Measurements from ENCODE around the gene TM4SF4.
A peak's percentile ranks its signal among the peaks of the same experiment; 100 is the strongest.

The TM4SF4 gene

GRCh38 chr3:149487598-149488197 is 13.2 kb downstream of the TM4SF4 start:
- peak; percentile 12 for DNase-seq

GRCh38 chr3:149489060-149489690 is 14.7 kb downstream of the TM4SF4 start:
- no peak for DNase-seq

- no peak for DNase-seq
These were observed 15.9 kb downstream of the TM4SF4 start for GRCh38 chr3:149490260-149490971.

- no peak for DNase-seq
These were observed 19.0 kb downstream of the TM4SF4 start for GRCh38 chr3:149493315-149494021.

GRCh38 chr3:149494022-149494758 is 19.7 kb downstream of the TM4SF4 start:
- DNase-seq = peak; percentile 5

GRCh38 chr3:149494759-149495580 is 20.5 kb downstream of the TM4SF4 start:
- no peak for DNase-seq

- DNase-seq = no peak
These were observed 21.2 kb downstream of the TM4SF4 start for GRCh38 chr3:149495581-149496125.

- DNase-seq = no peak
These were observed 22.4 kb downstream of the TM4SF4 start for GRCh38 chr3:149496891-149497290.

GRCh38 chr3:149497966-149498670 is 23.6 kb downstream of the TM4SF4 start:
- DNase-seq = no peak

GRCh38 chr3:149501524-149501923 is 27.0 kb downstream of the TM4SF4 start:
- no peak for DNase-seq

- DNase-seq = no peak
These were observed 27.9 kb downstream of the TM4SF4 start for GRCh38 chr3:149502438-149502837.

GRCh38 chr3:149506540-149506939 is 32.0 kb downstream of the TM4SF4 start:
- DNase-seq = no peak

- DNase-seq = no peak
These were observed 32.5 kb downstream of the TM4SF4 start for GRCh38 chr3:149506965-149507364.

GRCh38 chr3:149507491-149508324 is 33.2 kb downstream of the TM4SF4 start:
- no peak for DNase-seq

GRCh38 chr3:149509526-149509925 is 35.0 kb downstream of the TM4SF4 start:
- DNase-seq = no peak

GRCh38 chr3:149510480-149510879 is 36.0 kb downstream of the TM4SF4 start:
- DNase-seq = no peak

GRCh38 chr3:149511040-149511626 is 36.6 kb downstream of the TM4SF4 start:
- no peak for DNase-seq

- DNase-seq = peak; percentile 5
These were observed 37.7 kb downstream of the TM4SF4 start for GRCh38 chr3:149512073-149512782.

GRCh38 chr3:149514471-149514870 is 40.0 kb downstream of the TM4SF4 start:
- DNase-seq = no peak
